Activated CD4-positive, alpha-beta T cell treated with anti-CD3 and anti-CD28 coated beads, Interleukin-2, amount 50 U/mL, for 16 hours (primary cell): Measurements from ENCODE around the gene SV2C.

Experiments used
- DNase-seq: peaks from one replicate; pipeline ENCODE4 v3.0.0-alpha.2; 2020

Gene SV2C

DNA sequence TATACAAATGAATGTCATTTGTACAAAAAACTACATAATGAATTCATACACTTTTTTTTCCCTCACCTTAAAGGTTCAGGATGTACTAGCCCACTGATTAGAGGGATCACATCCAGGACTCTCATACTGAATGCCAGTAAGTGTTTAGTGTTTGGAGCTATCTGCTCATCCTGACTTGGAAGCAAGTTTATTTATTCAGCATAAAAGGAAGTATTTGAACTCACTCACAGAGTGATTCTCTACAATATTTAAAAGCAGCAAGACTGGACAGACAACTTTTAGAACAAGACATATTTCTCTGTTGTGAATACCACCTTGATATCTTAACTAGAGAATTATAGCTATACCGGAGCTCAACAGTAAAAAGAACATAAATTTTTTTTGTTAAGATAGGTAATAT is 305.1 kb downstream of the SV2C start:
- DNase-seq = no peak

DNA sequence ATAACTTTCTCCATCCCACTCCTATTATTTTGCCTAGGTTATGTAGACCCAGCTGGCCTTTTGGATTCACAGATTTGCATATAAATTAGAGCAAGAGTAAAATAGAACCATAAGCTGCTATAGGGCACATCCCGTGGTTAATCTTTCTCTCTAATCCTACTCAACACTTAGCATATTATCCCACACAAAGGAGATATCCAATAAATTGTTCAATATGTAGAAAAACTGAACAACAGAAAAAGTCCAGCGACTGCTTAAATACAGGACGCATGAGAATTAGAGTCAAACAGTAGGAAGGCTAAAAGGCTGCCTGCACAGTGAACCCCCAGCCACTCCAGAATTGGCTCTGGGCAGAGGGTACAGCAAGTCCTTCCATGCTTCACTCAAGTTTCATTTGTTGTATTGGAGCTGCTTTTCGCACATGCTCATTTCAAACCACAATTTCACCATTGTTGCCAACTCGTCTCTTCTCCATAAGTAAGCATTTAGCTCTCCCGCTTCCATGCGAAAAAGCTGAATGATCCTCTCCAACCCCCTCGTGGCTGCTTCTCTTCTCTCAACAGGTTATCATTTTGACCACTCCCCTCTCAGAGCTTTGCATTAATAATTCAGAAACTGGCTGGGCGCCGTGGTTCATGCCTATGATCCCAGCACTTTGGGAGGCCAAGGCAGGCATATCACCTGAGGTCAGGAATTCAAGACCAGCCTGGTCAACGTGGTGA is 305.8 kb downstream of the SV2C start:
- DNase-seq = no peak

DNA sequence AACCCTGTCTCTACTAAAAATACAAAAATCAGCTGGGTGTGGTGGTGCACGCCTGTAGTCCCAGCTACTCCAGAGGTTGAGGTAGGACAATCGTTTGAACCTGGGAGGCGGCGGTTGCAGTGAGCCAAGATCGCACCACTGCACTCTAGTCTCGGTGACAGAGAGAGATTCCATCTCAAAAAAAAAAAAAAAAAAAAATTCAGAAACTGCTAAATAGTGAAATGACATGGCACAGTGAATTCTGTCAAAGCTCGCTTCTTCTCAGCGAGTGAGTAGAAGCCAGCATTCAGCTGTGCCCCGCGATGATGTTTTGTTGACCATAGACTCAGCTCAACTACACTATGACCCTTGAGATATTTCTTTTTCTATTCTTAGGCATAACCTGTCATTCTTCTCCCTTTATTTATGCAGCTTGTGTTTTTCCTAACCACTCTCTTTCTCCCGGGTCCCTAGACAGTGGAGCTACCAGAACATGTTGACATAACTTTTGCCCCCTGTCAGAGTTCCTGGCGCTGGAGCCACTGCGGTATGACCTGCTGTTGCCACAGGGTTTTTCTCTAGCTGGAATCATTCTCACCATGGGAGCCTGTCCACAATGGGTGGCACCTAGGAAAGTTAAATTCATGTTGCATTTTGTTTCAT is 306.5 kb downstream of the SV2C start:
- DNase-seq = no peak

DNA sequence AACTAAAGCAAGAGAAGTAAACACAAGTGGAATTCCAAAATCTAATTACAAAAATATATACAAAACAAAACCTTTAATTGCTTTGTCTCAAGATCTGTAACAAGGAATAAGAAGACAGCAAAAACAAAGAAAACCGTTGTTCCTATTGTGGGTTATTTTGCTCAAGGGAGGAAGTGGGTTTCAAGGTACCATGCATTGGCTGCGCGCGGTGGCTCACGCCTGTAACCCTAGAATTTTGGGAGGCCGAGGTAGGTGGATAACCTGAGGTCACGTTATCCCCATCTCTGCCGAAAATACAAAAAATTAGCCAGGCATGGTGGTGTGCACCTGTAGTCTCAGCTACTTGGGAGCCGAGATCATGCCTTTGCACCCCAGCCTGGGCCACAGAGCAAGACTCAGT is 307.8 kb downstream of the SV2C start:
- DNase-seq = no peak

DNA sequence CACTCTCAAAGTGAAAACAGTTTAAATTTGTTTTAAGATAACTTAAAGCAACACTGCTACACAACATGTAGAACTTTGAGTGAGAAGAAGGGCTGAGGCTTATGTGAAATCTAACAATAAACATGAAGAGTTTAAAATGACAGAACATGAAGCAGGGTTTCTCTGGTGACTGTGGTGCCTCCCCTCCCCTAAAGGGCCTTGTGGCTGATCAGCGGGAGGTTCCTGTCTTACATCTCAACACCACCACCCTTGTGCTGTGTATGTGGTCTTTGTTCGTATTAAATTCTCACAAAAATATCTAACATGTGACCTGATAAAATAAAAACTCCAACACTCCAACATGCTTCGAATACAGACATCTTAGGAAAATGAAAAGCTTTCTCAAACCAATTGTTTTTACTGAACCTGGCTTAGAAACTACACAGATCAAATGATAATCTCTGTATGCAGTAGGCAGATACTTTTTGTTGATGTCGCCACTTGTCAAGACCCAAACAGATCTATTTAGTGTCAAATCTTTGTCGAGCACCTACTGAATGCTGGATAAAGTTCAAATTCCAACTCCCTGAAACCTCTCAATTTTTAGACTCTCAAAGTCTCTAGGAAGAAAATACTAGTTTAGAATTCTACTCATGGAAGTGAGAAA is 310.0 kb downstream of the SV2C start:
- DNase-seq = no peak

DNA sequence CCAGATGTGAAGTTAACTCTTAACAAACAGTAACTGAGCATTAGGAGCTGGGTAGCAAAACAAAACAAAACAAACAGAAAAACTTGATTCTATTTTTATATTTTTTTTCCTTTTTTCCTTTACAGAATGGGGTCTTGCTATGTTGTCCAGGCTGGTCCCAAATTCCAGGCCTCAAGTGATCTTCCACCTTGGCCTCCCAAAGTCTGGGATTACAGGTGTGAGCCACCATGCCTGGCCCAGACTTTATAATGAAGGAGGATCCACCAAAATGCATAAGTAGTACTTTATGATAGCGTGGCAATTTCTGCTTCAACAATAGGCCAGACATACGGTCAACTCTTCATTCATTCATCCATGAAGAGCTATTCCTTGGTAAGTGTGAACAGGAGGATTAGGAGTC is 314.0 kb downstream of the SV2C start:
- no peak for DNase-seq

DNA sequence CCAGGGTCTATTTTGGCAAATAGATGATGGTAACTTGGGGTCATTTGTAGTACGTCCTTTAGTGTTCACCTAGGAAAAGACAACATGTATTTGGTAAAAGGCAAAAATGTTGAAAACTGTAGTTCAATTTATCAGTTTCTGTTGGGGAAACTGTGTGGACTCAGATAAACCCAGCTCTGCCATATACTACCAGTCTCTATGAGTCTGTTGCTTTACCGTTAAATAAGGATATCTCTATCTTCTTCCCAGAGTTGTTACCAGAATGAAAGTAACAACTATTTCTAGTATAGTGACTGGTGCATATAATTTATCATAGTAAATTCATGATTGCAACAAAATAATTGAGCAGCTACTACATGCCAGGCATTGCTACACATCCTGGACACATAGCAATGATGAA is 316.1 kb downstream of the SV2C start:
- no peak for DNase-seq

DNA sequence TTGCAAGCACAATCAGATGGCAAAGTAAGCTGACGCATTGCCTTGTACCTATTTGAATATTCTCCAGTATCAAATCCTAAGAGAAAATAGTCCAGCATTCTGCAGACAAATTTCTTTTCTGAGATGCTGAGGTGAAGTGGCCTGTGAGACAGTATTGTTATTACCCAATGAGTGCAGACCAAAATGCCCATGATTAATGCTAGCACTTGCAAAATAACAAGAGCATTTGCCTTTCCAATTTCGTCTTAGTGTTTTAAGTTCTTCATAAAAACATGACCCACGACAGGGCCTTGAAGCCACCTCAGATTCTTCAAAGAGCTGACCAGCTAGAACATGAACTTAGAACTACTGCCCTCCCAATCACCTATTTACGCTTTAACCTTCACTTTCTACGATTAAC is 317.3 kb downstream of the SV2C start:
- no peak for DNase-seq

DNA sequence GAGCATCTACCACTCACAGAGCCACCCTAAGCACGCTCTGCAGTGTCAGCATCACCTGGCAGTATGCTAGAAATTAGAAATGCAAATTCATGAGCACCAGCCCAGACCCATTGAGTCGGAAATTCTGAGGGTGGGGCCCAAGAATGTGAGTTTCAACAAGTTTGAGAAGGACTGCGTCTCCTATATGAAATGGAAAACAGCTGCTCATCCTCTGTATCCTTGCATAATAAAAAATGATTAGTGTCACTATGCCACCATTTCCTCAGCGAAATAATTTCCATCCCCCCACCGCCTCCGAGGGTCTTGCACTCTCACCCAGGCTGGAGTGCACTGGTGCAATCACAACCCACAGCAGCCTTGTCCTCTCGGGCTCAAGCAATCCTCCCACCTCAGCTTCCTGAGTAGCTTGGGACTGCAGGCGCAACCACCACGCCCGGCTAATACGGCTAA is 318.6 kb downstream of the SV2C start:
- DNase-seq = peak; percentile 11

DNA sequence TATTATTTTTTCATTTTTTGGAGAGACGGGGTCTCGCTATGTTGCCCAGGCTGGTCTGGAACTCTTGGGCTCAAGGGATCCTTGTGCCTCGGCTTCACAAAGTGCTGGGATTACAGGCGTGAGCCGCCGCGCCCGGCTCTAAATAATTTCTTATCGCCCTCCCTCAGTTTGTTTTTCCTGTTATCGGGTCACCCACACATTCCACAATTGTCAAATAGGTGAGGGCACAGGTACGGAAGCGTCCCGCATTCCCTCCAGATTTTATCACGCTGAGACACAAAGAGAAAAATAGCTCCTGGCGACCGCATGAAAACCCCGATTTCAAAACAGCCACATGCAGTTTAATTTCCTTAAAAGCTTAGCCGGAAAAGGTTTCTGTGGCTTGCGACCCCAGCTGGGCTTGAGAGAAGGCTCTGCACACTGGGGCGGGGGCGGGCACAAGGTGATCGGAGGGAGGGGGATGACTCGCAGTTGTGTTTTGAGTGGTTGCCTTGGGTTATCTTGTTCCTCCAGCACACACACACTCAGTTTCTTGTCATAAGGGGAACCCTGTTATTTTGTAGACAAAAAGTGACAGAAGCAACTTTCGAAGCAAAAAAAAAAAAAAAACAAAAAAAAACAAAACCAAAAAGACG is 319.2 kb downstream of the SV2C start:
- DNase-seq = peak; percentile 92

DNA sequence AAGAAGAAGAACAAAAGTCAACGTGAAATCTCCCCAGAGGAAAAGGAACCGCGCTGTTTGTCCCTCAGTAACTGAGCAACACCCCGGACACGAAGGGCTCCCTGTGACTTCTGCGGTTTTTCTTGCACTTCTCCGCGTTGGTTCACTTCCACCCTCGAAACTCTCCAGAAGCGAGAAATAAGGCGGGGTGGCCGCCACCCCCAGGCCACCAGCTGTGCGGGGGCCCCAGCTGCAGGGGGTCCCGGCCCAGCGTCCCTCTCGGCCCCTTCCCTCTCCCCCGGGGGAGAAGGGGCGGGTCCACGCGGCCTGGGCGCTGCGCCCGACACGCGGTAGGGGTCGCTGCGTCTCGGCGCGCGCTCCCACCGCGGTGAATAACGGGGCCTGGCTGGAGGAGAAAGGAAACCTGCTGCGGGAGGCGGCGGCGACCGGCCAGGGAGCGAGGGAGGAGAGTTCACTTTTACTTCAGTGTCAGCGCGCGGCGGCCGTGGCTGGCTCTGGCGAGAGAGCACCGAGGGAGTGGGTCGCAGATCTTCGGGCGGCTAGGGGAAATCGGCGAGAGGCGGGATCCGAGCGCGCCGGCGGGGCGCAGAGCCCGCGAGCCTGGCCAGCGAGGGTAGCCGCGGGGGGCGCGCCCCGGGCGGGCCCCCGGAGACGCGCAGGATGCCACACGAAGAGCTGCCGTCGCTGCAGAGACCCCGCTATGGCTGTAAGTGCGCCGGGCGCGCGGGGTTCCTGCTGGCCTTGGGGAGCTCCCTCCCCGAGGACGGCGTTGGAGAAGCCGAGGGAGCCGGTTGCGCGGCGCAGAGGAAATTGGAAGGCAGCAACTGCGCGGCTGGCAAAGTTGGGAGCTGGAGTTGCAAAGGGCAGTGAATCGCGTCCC is 319.9 kb downstream of the SV2C start, which contains the start of gene IQGAP2:
IQGAP2 (plus strand) TSS at position 400 of the 880 bp plus-strand sequence; CDS start at position 661, 261 bp downstream.
- peak; percentile 82 for DNase-seq
